OCI-M2 (cell line): ENCODE measurements around the gene ARHGAP6.
"Not testable (repeated sequence)": the region's sequence is repeated elsewhere in the genome, so short reads cannot be mapped to it uniquely, and the experiment has no call there.

Experiments
- DNase-seq: peaks from one replicate; lab custom pipeline; 2025; ENCODE audit not compliant: unreplicated experiment; lab: John Stamatoyannopoulos, UW

The ARHGAP6 gene

DNA sequence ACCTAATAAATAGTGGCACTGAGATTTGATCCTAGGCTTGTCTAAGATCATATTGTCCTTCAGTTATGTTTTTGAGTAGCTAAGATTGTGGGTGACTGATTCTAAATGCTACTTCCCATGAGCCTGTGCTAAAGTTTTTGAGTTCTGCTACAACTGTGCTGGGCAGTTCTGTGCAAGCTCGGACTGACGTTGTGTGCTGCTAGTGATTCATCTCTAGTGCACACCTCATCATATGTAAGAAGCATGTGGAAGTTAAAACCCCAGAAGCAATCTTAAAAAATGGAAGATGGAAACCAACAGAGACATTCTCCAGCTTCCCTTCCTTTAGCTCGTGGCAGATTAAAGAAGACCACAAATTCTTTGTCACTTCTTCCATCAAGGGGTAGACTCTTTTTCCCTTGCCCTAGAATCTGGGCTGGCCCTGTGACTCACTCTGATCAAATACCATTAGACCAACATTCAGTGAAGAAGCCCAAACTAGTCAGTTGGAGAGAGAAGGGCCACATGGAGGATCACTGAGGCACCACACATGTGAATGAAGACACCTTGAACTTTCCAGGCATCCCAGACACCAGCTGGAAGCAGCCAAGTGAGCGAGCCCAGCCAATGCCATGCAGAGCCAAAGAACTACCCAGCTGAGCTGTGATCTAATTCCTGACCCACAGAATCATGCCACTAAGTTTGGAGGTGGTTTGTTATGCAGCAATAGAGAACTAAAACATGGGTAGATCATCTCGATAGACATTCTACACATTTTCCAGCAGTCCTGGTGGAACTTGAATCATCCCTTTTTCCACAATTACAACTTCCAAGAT is 16.8 kb downstream of the ARHGAP6 start:
- DNase-seq: no peak

DNA sequence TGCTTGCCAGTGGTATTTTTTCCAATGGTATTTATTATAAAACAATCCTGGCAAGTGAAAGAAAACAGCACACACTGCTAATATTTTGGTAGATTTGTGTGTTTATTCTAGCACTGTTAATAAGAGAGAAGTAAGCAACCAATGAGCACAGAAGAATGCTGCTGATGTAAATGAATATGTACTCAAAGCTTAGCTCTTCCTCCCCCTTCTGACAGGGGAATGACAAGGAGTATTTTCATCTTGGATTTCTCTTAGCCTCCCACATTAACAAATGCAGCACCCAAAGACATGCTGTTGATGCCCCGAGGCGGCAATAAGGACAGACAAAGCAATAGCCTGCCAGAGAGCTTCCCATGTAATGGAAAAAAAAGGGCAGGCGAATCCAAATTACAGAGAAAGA is 18.6 kb downstream of the ARHGAP6 start:
- no peak for DNase-seq

- DNase-seq: no peak
Measured at GRCh38 chrX:11641349-11642065, 24.2 kb downstream of the ARHGAP6 start.

GRCh38 chrX:11640089-11640488 is 25.6 kb downstream of the ARHGAP6 start:
- DNase-seq: no peak

- DNase-seq: no peak
Measured at GRCh38 chrX:11632732-11633131, 33.0 kb downstream of the ARHGAP6 start.

GRCh38 chrX:11629593-11630211 is 36.0 kb downstream of the ARHGAP6 start:
- DNase-seq: no peak

- DNase-seq: no peak
Measured at GRCh38 chrX:11628399-11628798, 37.3 kb downstream of the ARHGAP6 start.

DNA sequence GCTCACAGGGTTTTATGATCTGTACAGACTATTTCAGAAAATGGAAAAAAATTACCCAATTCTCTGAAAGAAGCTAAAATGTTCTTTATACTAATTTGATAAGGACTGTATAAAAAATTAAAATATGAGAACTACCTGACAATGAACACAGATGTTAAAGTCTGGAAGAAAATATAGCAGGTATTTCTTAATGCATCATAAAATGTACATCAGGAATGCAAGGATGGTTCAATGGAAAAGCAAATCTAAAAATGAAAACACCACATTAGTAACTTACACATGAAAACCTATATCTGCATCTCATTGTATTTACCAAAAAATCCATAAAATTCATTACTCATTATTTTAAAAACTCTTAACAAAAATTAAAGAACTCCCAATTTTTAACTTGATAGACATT is 39.4 kb downstream of the ARHGAP6 start:
- no peak for DNase-seq

DNA sequence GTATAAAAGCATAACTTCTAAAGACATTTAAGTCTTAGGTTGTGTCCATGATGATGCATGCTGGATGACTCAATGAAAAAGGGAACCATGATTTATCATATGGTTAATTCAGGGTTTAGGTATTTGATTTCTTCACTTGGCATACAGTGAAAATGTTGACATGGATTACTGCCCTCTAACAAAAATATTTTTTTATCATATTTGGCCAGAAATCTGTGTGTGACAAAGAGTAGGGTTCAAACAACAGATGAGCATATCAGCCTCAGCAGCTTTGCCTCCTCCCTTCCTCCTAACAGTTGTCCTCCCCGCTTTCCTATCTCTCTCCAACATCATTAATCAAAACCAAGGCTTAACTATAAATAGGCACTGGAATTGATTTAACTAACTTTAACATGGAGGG is 46.3 kb downstream of the ARHGAP6 start:
- DNase-seq: no peak

DNA sequence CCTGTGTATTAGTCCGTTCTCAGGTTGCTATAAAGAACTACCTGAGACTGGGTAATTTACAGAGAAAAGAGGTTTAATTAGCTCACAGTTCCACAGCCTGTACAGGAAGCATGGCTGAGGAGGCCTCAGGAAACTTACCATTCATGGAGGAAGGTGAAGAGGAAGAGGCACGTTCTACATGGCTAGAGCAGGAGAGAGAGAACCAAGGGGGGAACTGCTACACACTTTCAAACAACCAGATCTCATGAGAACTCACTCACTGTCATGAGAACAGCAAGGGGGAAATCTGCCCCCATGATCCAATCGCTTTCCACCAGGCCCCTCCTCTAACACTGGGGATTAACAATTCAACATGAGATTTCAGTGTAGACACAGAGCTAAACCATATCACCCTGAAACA is 51.5 kb downstream of the ARHGAP6 start:
- DNase-seq: not testable (repeated sequence)

DNA sequence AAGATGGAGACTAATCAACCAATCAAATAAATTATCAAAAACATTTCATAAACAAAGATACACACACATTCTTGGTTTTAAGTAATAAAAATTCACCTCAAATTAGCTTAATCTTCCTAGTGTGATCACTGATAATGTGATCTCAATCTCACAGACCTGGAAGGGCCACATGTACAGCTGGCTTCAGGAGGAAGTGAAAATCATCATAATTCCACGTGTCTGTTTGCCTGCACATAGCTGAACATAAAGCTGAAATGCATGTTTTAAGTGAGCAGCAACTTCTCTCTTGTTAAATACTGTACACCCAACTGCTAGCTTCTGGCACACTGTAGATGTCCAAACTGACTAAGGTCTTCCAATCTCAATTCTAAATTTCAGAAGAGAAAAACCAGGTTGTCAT is 53.8 kb downstream of the ARHGAP6 start:
- no peak for DNase-seq

GRCh38 chrX:11611161-11611560 is 54.6 kb downstream of the ARHGAP6 start:
- DNase-seq: no peak

DNA sequence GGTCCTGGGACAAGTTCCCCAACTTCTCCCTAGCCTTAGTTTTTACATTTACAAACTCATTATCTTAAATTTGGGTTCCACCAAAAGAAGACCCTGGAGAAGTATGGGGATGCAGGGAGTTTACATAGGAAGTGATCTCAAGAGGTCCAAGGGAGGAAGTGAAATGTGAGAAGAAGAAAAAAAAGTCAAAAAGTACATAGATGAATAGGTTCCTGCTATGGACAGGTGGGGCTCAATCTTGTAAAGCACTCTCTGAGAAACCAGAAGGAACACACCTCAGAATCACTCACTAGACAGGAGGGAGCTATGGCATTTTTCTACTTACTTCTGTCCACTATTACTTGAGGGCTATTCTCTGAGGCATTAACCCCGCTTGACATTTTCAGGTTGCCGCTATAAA is 56.6 kb downstream of the ARHGAP6 start:
- DNase-seq: no peak

- DNase-seq: no peak
Measured at GRCh38 chrX:11606408-11606807, 59.3 kb downstream of the ARHGAP6 start.

- DNase-seq: no peak
Measured at GRCh38 chrX:11600578-11600977, 65.1 kb downstream of the ARHGAP6 start.

DNA sequence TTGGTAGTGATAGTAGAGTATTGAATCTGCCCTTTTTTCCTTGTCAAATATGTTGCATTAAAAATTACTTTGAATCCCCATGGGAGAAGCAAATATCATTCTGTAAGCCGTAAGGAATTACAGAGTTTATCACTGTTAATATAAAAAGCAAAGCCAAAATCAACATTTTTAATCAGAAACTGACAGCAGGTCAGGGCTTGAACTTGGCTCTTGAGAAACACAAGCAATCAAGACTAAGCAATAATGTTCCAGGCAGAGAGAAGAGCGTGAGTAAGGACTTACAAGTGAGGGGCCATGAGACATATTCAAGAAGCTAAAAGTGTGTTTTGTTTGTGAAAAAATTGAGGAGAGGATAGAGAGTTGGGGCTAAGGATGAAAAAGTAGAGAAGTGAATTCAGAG is 68.2 kb downstream of the ARHGAP6 start:
- DNase-seq: no peak

DNA sequence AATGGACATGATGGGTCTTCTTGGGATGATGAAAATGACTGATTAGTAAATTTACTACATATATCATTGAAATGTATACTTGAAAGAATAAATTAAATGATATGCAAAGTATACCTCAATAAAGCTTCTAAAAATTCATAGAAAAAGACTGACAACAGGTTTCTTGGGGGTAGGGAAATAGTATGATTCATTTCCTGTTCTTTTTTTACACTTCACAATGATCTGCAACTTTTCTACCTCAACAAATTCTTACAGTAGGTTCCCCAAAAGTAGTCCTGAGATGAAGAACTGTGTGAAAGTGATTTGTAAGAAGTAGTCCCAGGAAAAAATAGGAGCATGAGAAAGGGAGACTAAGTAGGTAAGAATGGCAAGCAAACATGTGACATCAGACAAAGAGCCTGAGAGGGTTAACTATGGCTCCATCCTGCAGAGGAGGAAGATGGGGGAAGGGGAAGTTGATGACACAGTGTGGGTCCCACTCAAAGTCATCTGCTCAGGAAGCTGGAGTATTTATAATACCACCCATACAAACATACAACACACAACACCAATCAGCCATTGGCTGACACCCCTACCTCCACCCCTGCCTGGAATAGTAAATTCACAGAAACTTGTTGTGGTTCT is 73.9 kb downstream of the ARHGAP6 start:
- no peak for DNase-seq

GRCh38 chrX:11589641-11590040 is 76.1 kb downstream of the ARHGAP6 start:
- no peak for DNase-seq

GRCh38 chrX:11588097-11588496 is 77.6 kb downstream of the ARHGAP6 start:
- no peak for DNase-seq

DNA sequence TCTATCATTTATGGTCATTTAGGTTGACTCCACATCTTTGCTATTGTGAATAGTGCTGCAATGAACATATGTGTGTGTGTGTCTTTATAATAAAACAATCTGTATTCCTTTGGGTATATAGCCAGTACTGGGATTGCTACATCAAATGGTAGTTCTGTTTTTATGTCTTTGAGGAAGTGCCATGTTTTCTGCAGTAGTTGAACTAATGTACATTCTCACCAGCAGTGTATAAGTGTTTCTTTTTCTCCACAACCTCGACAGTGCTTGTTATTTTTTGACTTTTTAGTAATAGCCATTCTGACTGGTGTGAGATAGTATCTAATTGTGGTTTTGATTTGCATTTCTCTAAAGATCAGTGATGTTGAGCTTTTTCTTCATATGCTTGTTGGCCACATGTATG is 80.5 kb downstream of the ARHGAP6 start:
- DNase-seq: no peak

GRCh38 chrX:11580789-11581188 is 84.9 kb downstream of the ARHGAP6 start:
- no peak for DNase-seq
